SIG-M5 (cell line): ENCODE results near the gene FRRS1L.

Source experiments
- DNase-seq: peaks from one replicate; lab custom pipeline; 2025; lab: John Stamatoyannopoulos, UW

Gene FRRS1L

GRCh38 chr9:109176386-109176785, 9.3 kb upstream of the FRRS1L start:
- DNase-seq = no peak

- no peak for DNase-seq
These were observed 5.9 kb upstream of the FRRS1L start for GRCh38 chr9:109172935-109173334.

DNA sequence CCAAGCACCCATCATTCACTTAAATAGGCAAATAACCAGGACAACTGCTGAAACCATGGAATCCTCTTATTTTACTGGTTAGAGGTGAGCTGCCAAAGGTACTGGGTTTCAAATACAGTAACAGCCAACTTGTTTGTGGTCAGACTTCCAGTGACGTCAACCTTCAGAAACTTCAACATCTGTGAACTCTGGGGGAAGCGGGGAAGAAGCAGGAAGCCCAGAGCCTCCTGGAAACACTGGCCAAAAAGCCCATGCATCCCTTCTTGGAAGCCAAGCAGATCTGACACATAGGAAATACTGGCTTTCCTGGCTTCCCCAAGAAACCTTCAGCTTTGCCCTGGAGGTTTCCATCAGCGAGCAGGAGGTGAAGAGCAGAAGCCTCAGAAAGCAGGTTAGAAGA, 4.9 kb upstream of the FRRS1L start:
- DNase-seq = no peak

DNA sequence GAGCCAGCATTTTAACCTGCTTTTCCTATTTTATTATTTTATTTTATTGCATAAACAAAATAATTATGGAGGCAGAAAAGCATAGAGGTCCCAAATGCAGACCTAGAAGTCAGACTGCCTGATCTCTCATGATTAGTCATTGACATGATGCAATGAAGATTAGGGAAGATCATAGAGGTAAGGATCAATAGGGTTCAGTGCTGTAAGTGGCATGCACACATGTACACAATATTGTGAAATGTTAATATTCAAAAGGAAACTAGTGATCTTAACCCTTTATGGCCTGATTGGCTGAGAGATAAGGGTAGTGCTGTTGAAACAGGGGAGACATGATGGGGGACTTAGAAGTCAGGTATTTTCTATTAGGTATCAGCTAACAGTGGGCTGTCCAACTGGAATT, 1.1 kb upstream of the FRRS1L start:
- DNase-seq = no peak

GRCh38 chr9:109167716-109168115, 667 bp upstream of the FRRS1L start:
- no peak for DNase-seq

- no peak for DNase-seq
These were observed 778 bp downstream of the FRRS1L start for GRCh38 chr9:109166171-109166770.

DNA sequence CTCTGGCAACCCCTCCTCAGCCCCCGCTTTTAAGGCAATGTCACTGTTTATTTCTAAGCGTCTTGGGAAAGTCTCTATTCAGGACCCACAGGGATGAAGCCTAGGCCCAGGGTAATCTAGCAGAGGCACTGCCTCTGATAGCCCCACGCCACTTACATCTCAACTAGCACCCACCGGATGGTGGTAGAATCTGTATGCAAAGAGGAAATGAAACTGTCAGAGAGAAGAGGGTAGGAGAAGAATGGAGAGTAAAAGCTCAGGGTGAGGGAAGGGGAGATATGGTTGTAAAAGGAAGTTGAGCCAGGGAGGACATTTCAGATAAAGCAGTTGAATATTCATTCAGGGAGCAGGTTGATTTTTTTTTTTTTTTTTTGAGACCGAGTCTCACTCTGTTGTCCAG, 3.0 kb downstream of the FRRS1L start:
- DNase-seq = peak; percentile 42

DNA sequence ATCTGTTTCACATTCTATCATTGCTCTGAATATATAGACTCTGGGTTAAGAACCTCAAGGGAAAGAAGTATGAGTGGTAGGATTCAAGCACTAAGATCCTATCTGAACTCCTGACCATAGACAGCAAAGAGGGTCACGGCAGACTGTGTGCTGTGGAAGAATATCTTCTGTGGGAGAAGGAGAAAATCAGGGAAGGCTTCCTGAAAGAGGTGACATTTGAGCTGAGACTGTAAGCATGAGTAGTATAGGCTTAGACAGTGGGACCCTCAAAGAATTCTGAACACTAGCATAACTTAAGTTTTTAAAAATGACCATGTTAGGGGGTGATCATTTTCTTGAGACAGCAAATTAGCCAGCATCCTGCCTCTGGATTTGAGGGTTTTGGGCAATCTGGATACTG, 3.9 kb downstream of the FRRS1L start:
- no peak for DNase-seq

- no peak for DNase-seq
These were observed 4.4 kb downstream of the FRRS1L start for GRCh38 chr9:109162677-109163076.

- no peak for DNase-seq
These were observed 5.6 kb downstream of the FRRS1L start for GRCh38 chr9:109161471-109161870.

- no peak for DNase-seq
These were observed 7.5 kb downstream of the FRRS1L start for GRCh38 chr9:109159583-109159982.

- no peak for DNase-seq
These were observed 8.4 kb downstream of the FRRS1L start for GRCh38 chr9:109158651-109159050.

DNA sequence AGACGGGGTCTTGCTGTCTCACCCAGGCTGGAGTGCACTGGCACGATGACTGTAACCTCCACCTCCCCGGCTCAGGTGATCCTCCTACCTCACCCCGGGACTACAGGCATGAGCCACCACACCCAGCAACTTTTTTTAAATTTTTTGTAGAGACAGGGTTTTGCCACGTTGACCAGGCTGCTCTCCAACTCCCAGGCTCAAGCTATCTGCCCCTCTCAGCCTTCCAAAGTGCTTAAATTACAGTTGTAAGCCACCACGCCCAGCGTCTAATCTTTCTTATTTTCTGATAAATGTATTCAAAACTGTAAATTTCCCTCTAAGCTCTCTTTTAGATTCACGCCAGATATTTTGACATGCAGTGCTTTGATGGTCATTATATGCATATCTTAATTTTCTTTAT, 10.3 kb downstream of the FRRS1L start:
- no peak for DNase-seq

- no peak for DNase-seq
These were observed 16.0 kb downstream of the FRRS1L start for GRCh38 chr9:109150925-109151545.

GRCh38 chr9:109149722-109150121, 17.3 kb downstream of the FRRS1L start:
- DNase-seq = no peak

GRCh38 chr9:109149089-109149488, 18.0 kb downstream of the FRRS1L start:
- DNase-seq = no peak

- DNase-seq = no peak
These were observed 22.0 kb downstream of the FRRS1L start for GRCh38 chr9:109145051-109145450.

- DNase-seq = no peak
These were observed 23.0 kb downstream of the FRRS1L start for GRCh38 chr9:109143881-109144562.

DNA sequence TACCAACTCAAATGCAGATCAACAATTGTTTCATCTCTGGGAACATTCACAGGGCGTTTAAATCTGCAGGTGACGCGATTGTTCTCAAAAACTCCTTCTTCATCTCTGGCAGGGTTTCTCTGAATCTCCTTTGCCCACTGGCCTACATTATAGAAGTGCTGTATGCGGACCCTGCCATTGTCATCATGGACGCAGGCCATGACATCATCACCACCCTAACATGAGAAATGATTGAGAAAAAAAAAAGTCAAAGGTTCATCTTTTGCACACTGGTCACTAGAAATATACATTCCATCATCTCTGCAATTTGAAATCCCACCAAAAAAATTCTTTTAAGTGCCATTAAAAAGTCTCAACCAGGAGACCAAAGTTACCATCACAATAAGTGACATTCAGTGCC, 25.7 kb downstream of the FRRS1L start:
- DNase-seq = no peak

DNA sequence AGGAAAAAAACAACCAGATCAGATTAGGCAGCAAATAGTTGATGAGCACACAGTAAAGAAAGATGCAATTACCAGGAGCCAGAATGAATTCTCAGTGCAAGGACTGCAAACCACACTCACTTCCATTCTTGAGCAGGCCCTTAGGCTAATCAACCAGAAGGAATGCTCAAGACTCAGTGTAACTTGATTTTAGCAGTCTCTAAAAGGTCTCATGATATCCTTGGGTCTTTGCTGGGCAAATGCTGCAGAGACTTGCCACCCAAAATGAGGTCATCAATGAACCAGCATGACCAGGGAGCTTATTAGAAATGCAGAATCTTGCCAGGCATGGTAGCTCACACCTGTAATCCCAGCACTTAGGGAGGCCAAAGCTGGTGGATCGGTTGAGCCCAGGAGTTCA, 27.2 kb downstream of the FRRS1L start:
- DNase-seq = no peak

- DNase-seq = no peak
These were observed 28.6 kb downstream of the FRRS1L start for GRCh38 chr9:109138421-109138820.

DNA sequence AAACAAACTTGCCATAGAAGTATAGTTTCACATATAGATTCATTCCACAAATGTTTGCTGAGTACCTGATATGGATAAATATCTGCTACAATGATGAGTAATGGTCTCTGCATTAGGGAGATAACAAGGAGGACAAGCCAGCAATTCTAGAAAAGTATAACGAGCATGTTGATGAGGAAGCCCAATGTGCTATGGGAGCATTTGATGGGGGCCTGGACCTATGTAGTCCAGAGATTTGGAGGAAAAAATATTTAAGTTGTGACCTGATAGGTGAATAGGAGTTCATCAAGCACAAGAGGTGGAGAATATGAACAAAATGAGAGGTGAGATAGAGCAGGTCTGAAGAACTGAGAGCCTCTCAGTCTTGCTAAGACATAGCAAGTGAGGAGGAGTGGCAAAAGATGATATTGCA, 32.9 kb downstream of the FRRS1L start:
- DNase-seq = no peak

DNA sequence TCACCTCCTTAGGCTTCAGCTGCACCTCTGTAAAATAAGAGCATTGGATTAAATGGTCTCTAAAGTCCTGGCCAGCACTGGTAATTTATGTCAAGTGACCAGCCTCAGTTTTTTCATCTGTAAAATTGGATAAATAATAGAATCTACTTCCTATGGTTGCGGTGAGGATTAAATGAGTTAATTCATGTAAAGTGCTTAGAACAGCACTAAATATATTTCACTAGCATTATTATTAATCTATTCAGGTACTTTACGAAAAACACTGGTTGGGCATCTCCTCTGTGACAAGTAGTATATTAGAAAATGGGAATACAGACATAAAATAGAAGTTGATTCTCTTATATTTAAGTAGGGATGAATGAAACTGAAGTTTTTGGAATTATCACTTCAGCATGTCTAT, 33.5 kb downstream of the FRRS1L start:
- no peak for DNase-seq

GRCh38 chr9:109132567-109133021, 34.5 kb downstream of the FRRS1L start:
- DNase-seq = no peak
